Activated T-cell treated with anti-CD3 and anti-CD28 coated beads, Interleukin-2, amount 50 U/mL, for 4 hours (primary cell): ENCODE data around the gene NME9. TPM values are rescaled to one million over a fixed set of nuclear protein-coding genes. Genes with fewer than 3 reads are reported as not detected.

Source experiments
- ATAC-seq, 2 donors: fragments of 200-7000 bp; cut with Tn5 transposase; one replicate each; pipeline ENCODE4 v1.10.0; 2021
- DNase-seq: peaks from one replicate; pipeline ENCODE4 v3.0.0-alpha.2; 2020
- H3K27me3 Mint-ChIP-seq: one replicate; pipeline ENCODE4 v1.8.0; 2021; ENCODE audit warnings: low read depth, mixed read lengths
- H3K36me3 Mint-ChIP-seq: one replicate; pipeline ENCODE4 v1.8.0; 2022; ENCODE audit warnings: mixed read lengths; ENCODE audit not compliant: insufficient read depth
- H3K4me1 Mint-ChIP-seq: one replicate; pipeline ENCODE4 v1.8.0; 2021; ENCODE audit warnings: low read depth, mixed read lengths
- H3K4me3 Mint-ChIP-seq: one replicate; pipeline ENCODE4 v1.8.0; 2021; ENCODE audit warnings: mild to moderate bottlenecking, moderate library complexity, mixed read lengths
- H3K9me3 Mint-ChIP-seq: one replicate; pipeline ENCODE4 v1.8.0; 2021; ENCODE audit warnings: mixed read lengths
- total RNA-seq, 3 donors: library from RNA; stranded (reverse); gene quantifications; one replicate each; pipeline ENCODE4 v1.2.1, GENCODE V29; 2021

The NME9 gene
- total RNA-seq, 3 donors from 2014 or later: not detected

GRCh38 chr3:138367911-138368310 lies 38.3 kb upstream of the NME9 start:
- Mint-ChIP-seq H3K27me3 (peaks cover 21% of the 10 kb centered on the region), H3K4me3 (no peak overlapping the region), H3K36me3 (no peaks in the 10 kb centered on the region), H3K9me3 (no peaks in the 10 kb centered on the region), H3K4me1 (no peaks in the 10 kb centered on the region)
- no peak for DNase-seq
- no peak for ATAC-seq

DNA sequence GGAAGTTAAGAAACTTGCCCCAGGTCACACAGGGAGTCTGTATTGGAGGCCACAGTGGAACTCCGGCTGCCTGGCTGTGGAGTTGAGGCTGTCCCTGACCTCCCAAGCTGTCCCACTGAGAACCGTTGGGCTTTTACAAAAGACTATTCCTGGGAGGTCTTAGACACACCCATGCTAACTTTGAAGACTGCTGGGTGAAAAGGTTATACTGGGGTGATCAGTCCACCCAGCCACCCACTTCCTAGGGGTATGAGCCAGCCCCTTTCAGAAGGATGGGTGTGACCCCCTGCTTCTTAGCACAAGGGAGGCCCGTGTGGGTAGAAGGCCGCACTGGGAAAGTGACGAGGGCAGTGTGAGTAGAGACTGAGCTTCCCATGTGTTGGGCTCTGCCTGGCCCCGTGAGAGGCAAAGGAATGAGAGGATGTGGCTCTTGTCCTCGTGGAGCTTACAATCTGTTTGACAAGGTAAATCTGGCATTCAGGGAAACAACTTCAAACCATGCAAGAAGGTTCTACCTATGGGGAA lies 37.7 kb upstream of the NME9 start:
- no peak for DNase-seq
- Mint-ChIP-seq H3K9me3 (no peaks in the 10 kb centered on the region), H3K36me3 (no peaks in the 10 kb centered on the region), H3K27me3 (peaks cover 21% of the 10 kb centered on the region), H3K4me3 (no peak overlapping the region), H3K4me1 (no peaks in the 10 kb centered on the region)
- no peak for ATAC-seq

DNA sequence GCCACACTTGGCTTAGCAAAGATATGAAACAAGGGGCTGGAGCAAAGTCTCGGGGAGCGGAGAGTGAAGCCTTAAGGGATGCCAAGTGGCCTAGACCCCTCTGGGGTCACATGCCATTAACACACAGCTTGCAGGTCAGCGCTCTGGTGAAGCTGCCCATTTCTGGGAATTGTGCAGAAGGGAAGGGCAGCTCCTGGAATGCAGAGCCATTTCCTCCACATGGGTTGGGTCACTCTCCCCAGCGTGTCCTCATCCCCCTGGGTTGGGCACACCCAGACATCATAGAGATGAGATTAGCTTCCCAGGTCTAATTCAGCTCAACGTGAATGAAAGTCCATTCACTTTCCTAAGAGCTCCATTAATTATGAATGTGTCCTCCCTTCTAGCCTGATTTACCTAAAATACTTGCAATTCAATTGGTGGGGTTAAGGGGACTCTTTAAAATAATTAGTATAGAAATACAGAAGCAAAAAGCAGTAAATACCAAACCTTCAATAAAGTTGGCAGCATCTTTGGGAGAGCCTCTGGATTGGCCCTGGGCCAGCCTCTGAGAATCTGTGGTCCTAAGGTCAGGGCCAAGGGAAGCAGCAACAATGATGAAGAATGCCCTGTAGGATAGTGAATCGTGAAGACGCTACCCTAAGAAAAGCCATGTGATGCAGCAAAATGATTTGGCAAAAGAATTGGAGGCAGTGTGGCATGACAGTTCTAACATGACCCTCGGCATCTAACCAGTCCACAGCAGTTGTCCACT lies 36.5 kb upstream of the NME9 start:
- ATAC-seq: no peak
- Mint-ChIP-seq H3K9me3 (no peaks in the 10 kb centered on the region), H3K36me3 (no peaks in the 10 kb centered on the region)

GRCh38 chr3:138365253-138365555 lies 35.6 kb upstream of the NME9 start:
- Mint-ChIP-seq H3K27me3 (peaks cover 7% of the 10 kb centered on the region), H3K4me1 (no peaks in the 10 kb centered on the region), H3K9me3 (no peaks in the 10 kb centered on the region), H3K36me3 (no peaks in the 10 kb centered on the region), H3K4me3 (no peak overlapping the region)
- ATAC-seq: no peak
- no peak for DNase-seq

More for the DNA sequence above, 36.5 kb upstream of the NME9 start:
- no peak for DNase-seq
- Mint-ChIP-seq H3K27me3 (peaks cover 15% of the 10 kb centered on the region), H3K4me3 (no peak overlapping the region), H3K4me1 (no peaks in the 10 kb centered on the region)

GRCh38 chr3:138364356-138365252 lies 35.0 kb upstream of the NME9 start:
- Mint-ChIP-seq H3K4me3 (no peak overlapping the region), H3K36me3 (no peaks in the 10 kb centered on the region), H3K27me3 (peaks cover 7% of the 10 kb centered on the region), H3K4me1 (no peaks in the 10 kb centered on the region), H3K9me3 (no peaks in the 10 kb centered on the region)
- DNase-seq: no peak
- no peak for ATAC-seq

DNA sequence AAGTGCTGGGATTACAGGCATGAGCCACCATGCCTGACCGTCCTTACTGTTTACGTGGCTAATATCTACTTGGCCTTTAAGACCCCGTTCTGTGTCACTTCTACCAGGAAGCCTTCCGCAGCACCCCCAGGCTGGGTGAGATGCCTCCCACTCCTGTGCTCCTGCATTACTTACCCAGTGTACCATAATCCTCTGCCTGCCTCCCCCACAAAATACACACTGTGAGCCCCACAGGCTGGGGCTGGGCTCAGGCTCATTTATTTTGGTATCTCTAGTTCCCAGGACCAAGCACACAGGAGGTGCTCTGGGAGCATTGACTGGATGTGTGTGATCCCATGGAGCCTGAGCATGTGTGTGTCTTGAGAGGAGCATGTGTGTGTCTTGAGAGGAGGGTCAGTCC lies 33.7 kb upstream of the NME9 start:
- DNase-seq (no peak), ATAC-seq (no peak)
- Mint-ChIP-seq H3K9me3 (no peaks in the 10 kb centered on the region), H3K4me3 (no peak overlapping the region), H3K36me3 (no peaks in the 10 kb centered on the region), H3K27me3 (peaks cover 7% of the 10 kb centered on the region), H3K4me1 (no peaks in the 10 kb centered on the region)

GRCh38 chr3:138362538-138362937 lies 32.9 kb upstream of the NME9 start:
- ATAC-seq: no peak

GRCh38 chr3:138361561-138361971 lies 31.9 kb upstream of the NME9 start:
- ATAC-seq: no peak
- Mint-ChIP-seq H3K9me3 (no peaks in the 10 kb centered on the region), H3K4me1 (no peaks in the 10 kb centered on the region)

More at GRCh38 chr3:138362538-138362937, 32.9 kb upstream of the NME9 start:
- Mint-ChIP-seq H3K9me3 (no peaks in the 10 kb centered on the region), H3K4me3 (no peak overlapping the region), H3K36me3 (no peaks in the 10 kb centered on the region), H3K4me1 (no peaks in the 10 kb centered on the region), H3K27me3 (peaks cover 7% of the 10 kb centered on the region)
- no peak for DNase-seq

GRCh38 chr3:138360869-138361525 lies 31.3 kb upstream of the NME9 start:
- no peak for ATAC-seq
- Mint-ChIP-seq H3K36me3 (no peaks in the 10 kb centered on the region), H3K4me3 (no peak overlapping the region), H3K9me3 (no peaks in the 10 kb centered on the region), H3K4me1 (no peaks in the 10 kb centered on the region), H3K27me3 (peaks cover 7% of the 10 kb centered on the region)
- no peak for DNase-seq

More at GRCh38 chr3:138361561-138361971, 31.9 kb upstream of the NME9 start:
- H3K36me3 Mint-ChIP-seq: no peaks in the 10 kb centered on the region
- DNase-seq: no peak
- peaks cover 7% of the 10 kb centered on the region for H3K27me3 Mint-ChIP-seq
- no peak overlapping the region for H3K4me3 Mint-ChIP-seq

DNA sequence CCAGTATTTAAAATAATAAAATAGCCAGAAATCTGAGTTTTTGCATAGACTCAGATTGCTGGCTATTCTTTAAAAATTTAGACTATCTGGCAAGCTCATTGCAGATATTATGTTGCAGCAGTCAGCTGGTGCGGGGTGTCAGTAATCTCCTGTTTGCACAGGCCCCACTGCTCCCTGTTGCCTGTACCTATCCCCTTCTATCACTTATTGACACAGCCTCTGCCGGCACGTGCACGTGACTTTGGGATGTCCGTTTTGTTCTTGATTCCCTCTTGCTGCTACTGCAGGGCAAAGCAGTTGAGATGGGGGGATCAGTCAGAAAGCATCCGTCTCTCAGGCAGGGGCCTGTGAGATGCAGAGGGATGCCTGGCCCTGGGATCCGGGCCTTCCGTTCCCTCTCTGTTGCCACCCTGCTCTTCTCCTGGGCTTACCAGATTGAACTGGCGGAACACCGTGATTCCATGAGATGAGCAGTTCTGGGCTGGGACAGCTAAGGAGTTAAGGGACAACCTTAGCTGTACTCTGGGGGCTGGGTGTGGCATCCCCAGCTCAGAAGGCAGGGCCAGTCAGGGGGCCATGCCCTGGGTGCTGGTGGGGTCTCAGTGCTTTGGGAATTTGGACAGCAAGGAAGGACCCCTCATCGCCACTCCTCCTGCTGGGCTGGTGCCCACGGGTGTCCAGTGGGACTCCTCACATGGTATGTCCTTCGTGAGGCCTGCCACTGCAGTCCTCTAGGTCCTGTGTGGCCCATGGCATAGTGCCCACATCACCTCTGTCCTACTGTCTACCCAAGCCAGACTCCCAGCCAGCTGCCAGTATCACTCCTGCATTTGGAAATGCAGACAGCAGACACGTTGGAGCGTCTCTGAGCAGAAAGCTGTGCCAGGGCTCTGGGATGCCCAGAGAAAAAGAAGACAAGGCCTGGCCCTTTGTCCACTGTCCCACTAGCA lies 30.5 kb upstream of the NME9 start:
- Mint-ChIP-seq H3K4me1 (no peaks in the 10 kb centered on the region), H3K27me3 (peaks cover 4% of the 10 kb centered on the region), H3K9me3 (no peaks in the 10 kb centered on the region), H3K36me3 (no peaks in the 10 kb centered on the region), H3K4me3 (no peak overlapping the region)
- no peak for DNase-seq
- no peak for ATAC-seq

GRCh38 chr3:138359148-138359918 lies 29.7 kb upstream of the NME9 start:
- Mint-ChIP-seq H3K4me1 (no peaks in the 10 kb centered on the region), H3K9me3 (no peaks in the 10 kb centered on the region), H3K36me3 (no peaks in the 10 kb centered on the region), H3K27me3 (no peaks in the 10 kb centered on the region), H3K4me3 (no peak overlapping the region)
- DNase-seq (no peak), ATAC-seq (no peak)

GRCh38 chr3:138356730-138357405 lies 27.2 kb upstream of the NME9 start:
- Mint-ChIP-seq H3K4me1 (no peaks in the 10 kb centered on the region), H3K27me3 (no peaks in the 10 kb centered on the region), H3K9me3 (no peaks in the 10 kb centered on the region), H3K36me3 (no peaks in the 10 kb centered on the region), H3K4me3 (no peak overlapping the region)
- DNase-seq: no peak
- no peak for ATAC-seq
